ENCODE data around the gene TPSD1.
"Not testable (repeated sequence)": the region's sequence is repeated elsewhere in the genome, so short reads cannot be mapped to it uniquely, and the experiment has no call there.

GRCh38 chr16:1226692-1227091, 29.2 kb upstream of the TPSD1 start:
- TF ChIP-seq CTCF (IDR thresholded peaks at IDR 0.05); RELA (CRISPR knock-in tag; IDR thresholded peaks at IDR 0.05; ENCODE audit: borderline replicate concordance); GTF2I (CRISPR knock-in tag; conservative IDR thresholded peaks at IDR 0.05); USF1 (CRISPR knock-in tag; IDR thresholded peaks at IDR 0.05); TEAD1 (CRISPR knock-in tag; IDR thresholded peaks at IDR 0.05); ESRRA (CRISPR knock-in tag; IDR thresholded peaks at IDR 0.05; ENCODE audit: borderline replicate concordance); FOXK1 (CRISPR knock-in tag; IDR thresholded peaks at IDR 0.05); STAT6 (CRISPR knock-in tag; conservative IDR thresholded peaks at IDR 0.05; ENCODE audit: low read depth): not testable (repeated sequence)
- TF ChIP-seq, protein P1, sequence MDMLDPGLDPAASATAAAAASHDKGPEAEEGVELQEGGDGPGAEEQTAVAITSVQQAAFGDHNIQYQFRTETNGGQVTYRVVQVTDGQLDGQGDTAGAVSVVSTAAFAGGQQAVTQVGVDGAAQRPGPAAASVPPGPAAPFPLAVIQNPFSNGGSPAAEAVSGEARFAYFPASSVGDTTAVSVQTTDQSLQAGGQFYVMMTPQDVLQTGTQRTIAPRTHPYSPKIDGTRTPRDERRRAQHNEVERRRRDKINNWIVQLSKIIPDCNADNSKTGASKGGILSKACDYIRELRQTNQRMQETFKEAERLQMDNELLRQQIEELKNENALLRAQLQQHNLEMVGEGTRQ (CRISPR knock-in tag; IDR thresholded peaks at IDR 0.05), result not testable (repeated sequence)
- TF ChIP-seq, protein P2, sequence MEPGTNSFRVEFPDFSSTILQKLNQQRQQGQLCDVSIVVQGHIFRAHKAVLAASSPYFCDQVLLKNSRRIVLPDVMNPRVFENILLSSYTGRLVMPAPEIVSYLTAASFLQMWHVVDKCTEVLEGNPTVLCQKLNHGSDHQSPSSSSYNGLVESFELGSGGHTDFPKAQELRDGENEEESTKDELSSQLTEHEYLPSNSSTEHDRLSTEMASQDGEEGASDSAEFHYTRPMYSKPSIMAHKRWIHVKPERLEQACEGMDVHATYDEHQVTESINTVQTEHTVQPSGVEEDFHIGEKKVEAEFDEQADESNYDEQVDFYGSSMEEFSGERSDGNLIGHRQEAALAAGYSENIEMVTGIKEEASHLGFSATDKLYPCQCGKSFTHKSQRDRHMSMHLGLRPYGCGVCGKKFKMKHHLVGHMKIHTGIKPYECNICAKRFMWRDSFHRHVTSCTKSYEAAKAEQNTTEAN (CRISPR knock-in tag; IDR thresholded peaks at IDR 0.05), result not testable (repeated sequence)

Data from WTC11 (cell line).